Measurements from ENCODE around the gene SPIN1.

SPIN1 gene

DNA sequence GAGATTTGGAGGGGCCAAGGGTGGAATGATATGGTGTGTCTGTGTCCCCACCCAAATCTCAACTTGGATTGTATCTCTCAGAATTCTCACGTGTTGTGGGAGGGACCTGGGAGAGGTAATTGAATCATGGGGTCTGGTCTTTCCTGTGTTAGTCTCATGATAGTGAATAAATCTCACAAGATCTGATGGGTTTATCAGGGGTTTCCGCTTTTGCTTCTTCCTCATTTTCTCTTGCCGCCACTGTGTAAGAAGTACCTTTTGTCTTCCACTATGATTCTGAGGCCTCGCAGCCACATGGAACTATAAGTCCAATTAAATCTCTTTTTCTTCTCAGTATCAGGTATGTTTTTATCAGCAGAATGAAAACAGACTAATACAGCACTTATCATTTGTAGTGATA, 29.5 kb upstream of the SPIN1 start:
- DNase-seq: no peak
- no peaks in the 10 kb centered on the region for H3K27me3 ChIP-seq (replicated peaks)
- TF ChIP-seq, protein P1, sequence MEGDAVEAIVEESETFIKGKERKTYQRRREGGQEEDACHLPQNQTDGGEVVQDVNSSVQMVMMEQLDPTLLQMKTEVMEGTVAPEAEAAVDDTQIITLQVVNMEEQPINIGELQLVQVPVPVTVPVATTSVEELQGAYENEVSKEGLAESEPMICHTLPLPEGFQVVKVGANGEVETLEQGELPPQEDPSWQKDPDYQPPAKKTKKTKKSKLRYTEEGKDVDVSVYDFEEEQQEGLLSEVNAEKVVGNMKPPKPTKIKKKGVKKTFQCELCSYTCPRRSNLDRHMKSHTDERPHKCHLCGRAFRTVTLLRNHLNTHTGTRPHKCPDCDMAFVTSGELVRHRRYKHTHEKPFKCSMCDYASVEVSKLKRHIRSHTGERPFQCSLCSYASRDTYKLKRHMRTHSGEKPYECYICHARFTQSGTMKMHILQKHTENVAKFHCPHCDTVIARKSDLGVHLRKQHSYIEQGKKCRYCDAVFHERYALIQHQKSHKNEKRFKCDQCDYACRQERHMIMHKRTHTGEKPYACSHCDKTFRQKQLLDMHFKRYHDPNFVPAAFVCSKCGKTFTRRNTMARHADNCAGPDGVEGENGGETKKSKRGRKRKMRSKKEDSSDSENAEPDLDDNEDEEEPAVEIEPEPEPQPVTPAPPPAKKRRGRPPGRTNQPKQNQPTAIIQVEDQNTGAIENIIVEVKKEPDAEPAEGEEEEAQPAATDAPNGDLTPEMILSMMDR (IDR thresholded peaks at IDR 0.05; ENCODE audit: low read depth, low read length, missing control alignments): no peak
- no peak overlapping the region for H3K4me3 ChIP-seq (ENCODE audit: low read depth, low read length)
- H3K27ac ChIP-seq: no peak overlapping the region
- H3K36me3 ChIP-seq (replicated peaks): no peaks in the 10 kb centered on the region
- in situ Hi-C loops (cut with HindIII; ENCODE audit: low pct_ligation_motif_present, low sequenced_read_pairs): no loop called here

DNA sequence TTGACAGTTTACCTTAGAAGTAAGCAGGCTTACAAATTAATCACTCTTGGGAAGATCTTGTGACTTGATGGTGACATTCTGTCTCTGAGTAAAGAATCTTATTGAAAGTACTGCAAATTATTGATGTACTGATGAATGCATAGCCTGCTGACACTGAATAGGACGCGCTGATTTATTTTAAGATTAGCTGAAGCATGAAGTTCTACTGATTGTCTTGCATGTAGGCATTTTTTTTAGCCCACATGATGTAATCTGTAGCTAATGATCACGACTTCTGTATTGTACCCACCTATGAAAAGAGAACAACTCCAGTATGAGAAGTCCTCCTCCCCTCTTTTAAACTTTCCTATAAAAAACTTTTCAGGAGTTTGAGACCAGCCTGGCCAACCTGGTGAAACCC, 28.3 kb upstream of the SPIN1 start:
- TF ChIP-seq, protein P1 (IDR thresholded peaks at IDR 0.05; ENCODE audit: low read depth, low read length, missing control alignments): no peak
- no peak for DNase-seq
- H3K4me3 ChIP-seq (ENCODE audit: low read depth, low read length): no peak overlapping the region
- H3K27me3 ChIP-seq (replicated peaks): no peaks in the 10 kb centered on the region
- in situ Hi-C loops (cut with HindIII; ENCODE audit: low pct_ligation_motif_present, low sequenced_read_pairs): no loop called here
- no peak overlapping the region for H3K27ac ChIP-seq
- no peaks in the 10 kb centered on the region for H3K36me3 ChIP-seq (replicated peaks)

DNA sequence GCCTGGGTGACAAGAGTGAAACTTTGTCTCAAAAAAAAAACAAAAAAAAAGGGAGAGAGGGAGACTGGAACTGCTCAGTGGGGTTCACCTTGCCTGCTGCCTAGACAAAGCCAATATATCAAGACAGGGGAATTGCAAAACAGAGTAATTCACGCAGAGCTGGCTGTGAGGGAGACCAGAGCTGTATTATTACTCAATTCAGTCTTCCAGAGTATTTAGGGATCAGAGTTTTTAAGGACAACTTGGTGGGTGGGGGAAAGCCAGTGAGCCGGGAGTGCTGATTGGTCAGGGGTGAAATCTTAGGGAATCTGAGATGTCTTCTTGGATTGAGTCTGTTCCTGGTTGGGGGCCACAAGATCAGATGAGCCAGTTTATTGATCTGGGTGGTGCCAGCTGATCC, 25.6 kb upstream of the SPIN1 start:
- H3K4me3 ChIP-seq (ENCODE audit: low read depth, low read length): no peak overlapping the region
- TF ChIP-seq, protein P1 (IDR thresholded peaks at IDR 0.05; ENCODE audit: low read depth, low read length, missing control alignments): no peak
- in situ Hi-C loops (cut with HindIII; ENCODE audit: low pct_ligation_motif_present, low sequenced_read_pairs): no loop called here
- no peak for DNase-seq
- H3K27me3 ChIP-seq (replicated peaks): no peaks in the 10 kb centered on the region
- no peaks in the 10 kb centered on the region for H3K36me3 ChIP-seq (replicated peaks)
- H3K27ac ChIP-seq: no peak overlapping the region

DNA sequence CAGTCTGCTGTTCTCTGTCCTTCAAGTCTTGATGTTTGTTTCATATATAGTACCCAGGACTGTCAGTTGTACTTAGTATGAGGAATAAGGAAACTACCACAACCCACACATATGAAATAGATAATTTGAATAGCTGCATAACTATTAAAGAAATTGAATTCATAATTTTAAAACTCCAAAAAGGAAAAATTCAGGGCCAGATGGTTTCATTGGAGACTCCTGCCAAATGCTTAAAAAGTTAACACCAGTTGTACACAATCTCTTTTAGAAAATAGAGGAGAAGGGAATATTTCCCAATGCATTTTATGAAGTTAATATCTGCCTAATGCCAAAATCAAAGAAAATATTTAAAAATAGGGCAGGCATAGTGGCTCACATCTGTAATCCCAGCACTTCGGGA, 24.6 kb upstream of the SPIN1 start:
- TF ChIP-seq, protein P1 (IDR thresholded peaks at IDR 0.05; ENCODE audit: low read depth, low read length, missing control alignments): no peak
- H3K4me3 ChIP-seq (ENCODE audit: low read depth, low read length): no peak overlapping the region
- DNase-seq: no peak
- H3K27me3 ChIP-seq (replicated peaks): no peaks in the 10 kb centered on the region
- H3K27ac ChIP-seq: no peak overlapping the region
- in situ Hi-C loops (cut with HindIII; ENCODE audit: low pct_ligation_motif_present, low sequenced_read_pairs): no loop called here
- H3K36me3 ChIP-seq (replicated peaks): no peaks in the 10 kb centered on the region

DNA sequence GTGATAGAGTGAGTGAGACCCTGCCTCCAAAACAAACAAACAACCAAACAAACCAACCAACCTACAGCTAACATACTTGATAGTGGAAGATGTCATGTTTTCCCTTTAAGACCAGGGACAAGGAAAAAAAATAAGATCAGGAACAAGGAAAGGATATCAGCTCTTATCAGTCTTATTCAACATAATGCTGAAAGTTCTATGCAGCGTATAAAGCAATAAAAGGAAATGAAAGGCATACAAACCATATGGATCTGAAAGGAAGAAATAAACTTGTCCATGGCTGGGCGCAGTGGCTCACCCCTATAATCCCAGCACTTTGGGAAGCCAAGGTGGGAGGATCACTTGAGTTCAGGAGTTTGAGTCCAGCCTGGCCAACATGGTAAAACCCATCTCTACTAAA, 23.5 kb upstream of the SPIN1 start:
- TF ChIP-seq, protein P1 (IDR thresholded peaks at IDR 0.05; ENCODE audit: low read depth, low read length, missing control alignments): no peak
- no peak for DNase-seq
- in situ Hi-C loops (cut with HindIII; ENCODE audit: low pct_ligation_motif_present, low sequenced_read_pairs): no loop called here
- no peaks in the 10 kb centered on the region for H3K36me3 ChIP-seq (replicated peaks)
- no peaks in the 10 kb centered on the region for H3K27me3 ChIP-seq (replicated peaks)
- no peak overlapping the region for H3K27ac ChIP-seq
- H3K4me3 ChIP-seq (ENCODE audit: low read depth, low read length): no peak overlapping the region

DNA sequence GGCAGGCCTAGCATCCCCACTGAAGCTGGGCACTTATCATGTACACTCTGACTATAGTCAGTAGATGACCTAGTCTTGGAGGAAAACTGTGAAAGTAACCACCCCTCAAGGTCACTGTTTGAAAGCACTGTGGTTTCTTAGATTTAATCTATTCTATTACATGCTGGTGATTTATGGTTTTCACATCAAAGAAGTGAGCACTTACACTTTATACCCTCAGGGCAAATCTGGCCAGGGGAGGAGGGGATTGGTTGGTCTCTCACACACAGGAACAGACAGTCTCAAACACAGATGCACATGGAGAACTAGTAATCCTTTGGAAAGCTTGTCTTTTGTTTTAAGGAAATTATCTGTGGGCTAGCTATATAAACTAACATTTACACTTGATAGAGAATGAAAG, 17.9 kb upstream of the SPIN1 start:
- no peak overlapping the region for H3K4me3 ChIP-seq (ENCODE audit: low read depth, low read length)
- DNase-seq: no peak
- H3K27me3 ChIP-seq (replicated peaks): no peaks in the 10 kb centered on the region
- H3K27ac ChIP-seq: no peak overlapping the region
- H3K36me3 ChIP-seq (replicated peaks): no peaks in the 10 kb centered on the region
- TF ChIP-seq, protein P1 (IDR thresholded peaks at IDR 0.05; ENCODE audit: low read depth, low read length, missing control alignments): no peak
- in situ Hi-C loops (cut with HindIII; ENCODE audit: low pct_ligation_motif_present, low sequenced_read_pairs): no loop called here
